Astrocyte (in vitro differentiated cells and primary cell): ENCODE measurements around the gene CDKAL1.

Source experiments
- EZH2 ChIP-seq: IDR thresholded peaks from 2 replicates; pipeline ENCODE4 v1.6.1; 2012; ENCODE audit warnings: mild to moderate bottlenecking, low read length, inconsistent platforms; ENCODE audit not compliant: insufficient read depth
- TF ChIP-seq, protein P1 (sequence below): IDR thresholded peaks from 2 replicates; pipeline ENCODE4 v1.5.1; 2011; ENCODE audit warnings: low read depth, mild to moderate bottlenecking, inconsistent platforms, low read length, moderate library complexity; ENCODE audit not compliant: insufficient read depth

- TF ChIP-seq, protein P1, sequence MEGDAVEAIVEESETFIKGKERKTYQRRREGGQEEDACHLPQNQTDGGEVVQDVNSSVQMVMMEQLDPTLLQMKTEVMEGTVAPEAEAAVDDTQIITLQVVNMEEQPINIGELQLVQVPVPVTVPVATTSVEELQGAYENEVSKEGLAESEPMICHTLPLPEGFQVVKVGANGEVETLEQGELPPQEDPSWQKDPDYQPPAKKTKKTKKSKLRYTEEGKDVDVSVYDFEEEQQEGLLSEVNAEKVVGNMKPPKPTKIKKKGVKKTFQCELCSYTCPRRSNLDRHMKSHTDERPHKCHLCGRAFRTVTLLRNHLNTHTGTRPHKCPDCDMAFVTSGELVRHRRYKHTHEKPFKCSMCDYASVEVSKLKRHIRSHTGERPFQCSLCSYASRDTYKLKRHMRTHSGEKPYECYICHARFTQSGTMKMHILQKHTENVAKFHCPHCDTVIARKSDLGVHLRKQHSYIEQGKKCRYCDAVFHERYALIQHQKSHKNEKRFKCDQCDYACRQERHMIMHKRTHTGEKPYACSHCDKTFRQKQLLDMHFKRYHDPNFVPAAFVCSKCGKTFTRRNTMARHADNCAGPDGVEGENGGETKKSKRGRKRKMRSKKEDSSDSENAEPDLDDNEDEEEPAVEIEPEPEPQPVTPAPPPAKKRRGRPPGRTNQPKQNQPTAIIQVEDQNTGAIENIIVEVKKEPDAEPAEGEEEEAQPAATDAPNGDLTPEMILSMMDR = no peak
- TF ChIP-seq EZH2 = no peak
Measured at GRCh38 chr6:20655317-20655716, 121.1 kb downstream of the CDKAL1 start.
